Osteocyte (in vitro differentiated cells): Measurements from ENCODE around the gene PER3. TPM values are rescaled to one million over a fixed set of nuclear protein-coding genes. Genes with fewer than 3 reads are reported as not detected.

Experiments
- DNase-seq: peaks from one replicate; pipeline ENCODE4 v3.0.0; 2021; ENCODE audit warnings: mixed read lengths; ENCODE audit not compliant: unreplicated experiment; ENCODE audit errors: extremely low spot score
- H3K27ac Mint-ChIP-seq: one replicate; pipeline ENCODE4 v1.8.0; 2021; ENCODE audit warnings: mild to moderate bottlenecking, mixed read lengths; ENCODE audit not compliant: unreplicated experiment
- H3K27me3 Mint-ChIP-seq: one replicate; pipeline ENCODE4 v1.8.0; 2021; ENCODE audit warnings: mixed read lengths; ENCODE audit not compliant: unreplicated experiment
- H3K36me3 Mint-ChIP-seq: one replicate; pipeline ENCODE4 v1.8.0; 2021; ENCODE audit warnings: mixed read lengths; ENCODE audit not compliant: unreplicated experiment
- H3K4me1 Mint-ChIP-seq: one replicate; pipeline ENCODE4 v1.8.0; 2021; ENCODE audit warnings: mixed read lengths; ENCODE audit not compliant: unreplicated experiment
- H3K4me3 Mint-ChIP-seq: one replicate; pipeline ENCODE4 v1.8.0; 2021; ENCODE audit warnings: mild to moderate bottlenecking, moderate library complexity, mixed read lengths; ENCODE audit not compliant: unreplicated experiment
- H3K9me3 Mint-ChIP-seq: one replicate; pipeline ENCODE4 v1.8.0; 2021; ENCODE audit warnings: mixed read lengths; ENCODE audit not compliant: unreplicated experiment
- total RNA-seq: library from RNA; stranded (reverse); gene quantifications from 2 replicates; pipeline ENCODE4 v1.2.1, GENCODE V29; 2021
- TF ChIP-seq, protein P1 (sequence below): fragments of 200-600 bp; sonication (generic); IDR thresholded peaks from 2 replicates; pipeline ENCODE4 v1.5.0; 2021; ENCODE audit warnings: antibody characterized with exemption, mild to moderate bottlenecking, moderate library complexity

The PER3 gene
- total RNA-seq, 1 donor from 2014 or later: 8.8 TPM

- TF ChIP-seq, protein P1, sequence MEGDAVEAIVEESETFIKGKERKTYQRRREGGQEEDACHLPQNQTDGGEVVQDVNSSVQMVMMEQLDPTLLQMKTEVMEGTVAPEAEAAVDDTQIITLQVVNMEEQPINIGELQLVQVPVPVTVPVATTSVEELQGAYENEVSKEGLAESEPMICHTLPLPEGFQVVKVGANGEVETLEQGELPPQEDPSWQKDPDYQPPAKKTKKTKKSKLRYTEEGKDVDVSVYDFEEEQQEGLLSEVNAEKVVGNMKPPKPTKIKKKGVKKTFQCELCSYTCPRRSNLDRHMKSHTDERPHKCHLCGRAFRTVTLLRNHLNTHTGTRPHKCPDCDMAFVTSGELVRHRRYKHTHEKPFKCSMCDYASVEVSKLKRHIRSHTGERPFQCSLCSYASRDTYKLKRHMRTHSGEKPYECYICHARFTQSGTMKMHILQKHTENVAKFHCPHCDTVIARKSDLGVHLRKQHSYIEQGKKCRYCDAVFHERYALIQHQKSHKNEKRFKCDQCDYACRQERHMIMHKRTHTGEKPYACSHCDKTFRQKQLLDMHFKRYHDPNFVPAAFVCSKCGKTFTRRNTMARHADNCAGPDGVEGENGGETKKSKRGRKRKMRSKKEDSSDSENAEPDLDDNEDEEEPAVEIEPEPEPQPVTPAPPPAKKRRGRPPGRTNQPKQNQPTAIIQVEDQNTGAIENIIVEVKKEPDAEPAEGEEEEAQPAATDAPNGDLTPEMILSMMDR: no peak
- no peak for DNase-seq
- Mint-ChIP-seq H3K9me3 (no peaks in the 10 kb centered on the region), H3K27ac (no peak overlapping the region), H3K36me3 (peaks cover 47% of the 10 kb centered on the region), H3K4me3 (no peak overlapping the region), H3K27me3 (no peaks in the 10 kb centered on the region), H3K4me1 (peaks cover 14% of the 10 kb centered on the region)
These were observed 6.5 kb upstream of the PER3 start for GRCh38 chr1:7777591-7777990.

- TF ChIP-seq, protein P1: no peak
- no peaks in the 10 kb centered on the region for H3K27me3 Mint-ChIP-seq
- no peaks in the 10 kb centered on the region for H3K9me3 Mint-ChIP-seq
- H3K36me3 Mint-ChIP-seq: peaks cover 44% of the 10 kb centered on the region
- peaks cover 16% of the 10 kb centered on the region for H3K4me1 Mint-ChIP-seq
- H3K27ac Mint-ChIP-seq: no peak overlapping the region
- H3K4me3 Mint-ChIP-seq: no peak overlapping the region
- no peak for DNase-seq
These were observed 5.9 kb upstream of the PER3 start for GRCh38 chr1:7778133-7778628.

DNA sequence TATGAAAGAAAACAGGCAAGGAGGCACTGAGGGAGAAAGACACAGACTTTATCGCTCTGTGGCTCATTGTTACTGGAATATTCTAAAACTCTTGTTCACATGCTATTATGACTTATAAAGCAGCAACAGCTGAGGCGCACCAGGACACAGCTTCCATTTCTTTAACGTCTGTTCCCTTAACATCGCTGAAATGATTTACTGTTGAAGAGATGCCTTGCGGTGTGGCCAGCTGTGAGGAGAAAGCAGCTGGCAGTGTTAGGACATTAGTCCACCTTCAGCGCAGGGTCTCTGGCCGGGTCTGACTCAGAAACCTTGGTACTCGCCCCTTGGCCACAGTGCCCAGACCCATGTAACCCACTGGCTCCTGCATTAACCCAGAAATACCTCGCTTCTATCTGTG lies 3.1 kb upstream of the PER3 start:
- no peak overlapping the region for H3K27ac Mint-ChIP-seq
- no peaks in the 10 kb centered on the region for H3K27me3 Mint-ChIP-seq
- H3K36me3 Mint-ChIP-seq: peaks cover 26% of the 10 kb centered on the region
- no peaks in the 10 kb centered on the region for H3K9me3 Mint-ChIP-seq
- no peak overlapping the region for H3K4me3 Mint-ChIP-seq
- H3K4me1 Mint-ChIP-seq: peaks cover 13% of the 10 kb centered on the region
- no peak for DNase-seq
- TF ChIP-seq, protein P1: no peak

DNA sequence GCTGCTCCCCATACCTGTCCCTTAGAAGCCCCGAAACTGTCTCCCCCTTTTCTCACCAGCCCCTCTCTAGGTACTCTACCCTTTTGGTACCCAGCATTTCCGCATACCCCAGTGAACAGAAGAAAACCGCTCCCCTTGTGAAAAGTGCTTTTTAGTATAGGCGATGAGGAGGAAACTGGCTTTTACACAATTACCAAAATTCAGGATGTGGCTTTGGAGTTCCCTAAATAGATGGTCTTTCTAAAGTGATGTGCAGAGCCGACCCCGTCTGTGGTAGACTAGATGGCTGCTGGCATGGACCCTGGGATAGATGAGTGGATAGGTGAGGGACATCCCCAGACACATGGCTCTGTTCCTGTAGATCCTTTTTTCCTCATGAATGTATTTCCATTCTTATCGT lies 2.6 kb upstream of the PER3 start:
- TF ChIP-seq, protein P1: no peak
- Mint-ChIP-seq H3K4me1 (peaks cover 13% of the 10 kb centered on the region), H3K9me3 (no peaks in the 10 kb centered on the region), H3K36me3 (peaks cover 25% of the 10 kb centered on the region), H3K4me3 (no peak overlapping the region), H3K27me3 (no peaks in the 10 kb centered on the region), H3K27ac (no peak overlapping the region)
- DNase-seq: no peak

- peaks cover 13% of the 10 kb centered on the region for H3K4me1 Mint-ChIP-seq
- H3K9me3 Mint-ChIP-seq: no peaks in the 10 kb centered on the region
- peaks cover 24% of the 10 kb centered on the region for H3K36me3 Mint-ChIP-seq
- no peaks in the 10 kb centered on the region for H3K27me3 Mint-ChIP-seq
- TF ChIP-seq, protein P1: no peak
- DNase-seq: no peak
- H3K27ac Mint-ChIP-seq: no peak overlapping the region
- H3K4me3 Mint-ChIP-seq: no peak overlapping the region
These were observed 2.1 kb upstream of the PER3 start for GRCh38 chr1:7781923-7782495.
